Tibial nerve (tissue), 4 donors: ENCODE measurements around the gene MGST2.

Experiments
- CTCF ChIP-seq, 5 experiments: fragments of 200-600 bp in 3 of 5; fragments of 450-650 bp in 2 of 5; sonication (generic) in 3 of 5; IDR thresholded peaks; one replicate each; pipeline ENCODE4 v1.5.1; 2016 to 2019; ENCODE audit warnings: antibody characterized with exemption in 5 of 5, mild to moderate bottlenecking in 3 of 5, moderate library complexity in 2 of 5
- EP300 ChIP-seq, 2 donors: sonication (generic); formaldehyde crosslinking; IDR thresholded peaks; one replicate each; pipeline ENCODE4 v1.6.1; 2017; ENCODE audit warnings: antibody characterized with exemption in 2 of 2, mild to moderate bottlenecking in 1 of 2
- POLR2A ChIP-seq, 2 donors: fragments of 450-650 bp; IDR thresholded peaks; one replicate each; pipeline ENCODE4 v1.6.1; 2017; ENCODE audit warnings: antibody characterized with exemption in 2 of 2, mild to moderate bottlenecking in 2 of 2, moderate library complexity in 2 of 2

DNA sequence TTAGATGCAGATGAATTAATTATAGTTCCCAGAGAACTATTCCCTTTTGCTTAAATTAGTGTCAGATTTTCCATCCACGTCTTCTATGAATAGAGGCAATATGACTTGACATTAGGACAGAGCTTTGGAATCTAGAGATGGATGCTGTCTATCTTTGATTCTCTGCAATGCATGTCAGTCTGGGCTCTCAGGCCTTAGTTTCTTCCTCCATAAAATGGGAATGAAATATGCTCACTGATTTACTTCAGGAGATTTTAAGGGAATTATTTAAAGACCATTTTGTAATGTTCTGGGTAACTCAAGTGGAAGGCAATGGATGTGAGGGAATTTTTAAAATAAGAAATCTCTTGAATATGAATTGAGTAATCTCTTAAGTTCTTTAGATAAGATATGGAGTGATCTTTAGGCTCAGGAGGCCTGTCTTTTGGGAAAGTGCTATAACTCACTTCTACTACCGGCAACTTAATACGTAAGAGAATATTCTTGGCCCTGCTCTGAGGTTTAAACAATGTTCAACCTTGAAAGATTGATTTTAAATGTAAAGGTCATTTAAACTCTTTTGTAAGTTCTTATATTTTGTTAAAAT, 29.0 kb downstream of the MGST2 start:
- TF ChIP-seq CTCF (IDR thresholded peaks at IDR 0.05) (no peak), POLR2A (IDR thresholded peaks at IDR 0.05) (no peak), EP300 (IDR thresholded peaks at IDR 0.05) (no peak)
